Suprapubic skin (tissue), 3 donors: ENCODE measurements around the gene YBEY.

Source experiments
- EP300 ChIP-seq: sonication (generic); formaldehyde crosslinking; IDR thresholded peaks from one replicate; pipeline ENCODE4 v1.6.1; 2017; ENCODE audit warnings: antibody characterized with exemption
- POLR2A ChIP-seq, 2 donors: fragments of 450-650 bp; IDR thresholded peaks; one replicate each; pipeline ENCODE4 v1.6.1; 2017; ENCODE audit warnings: antibody characterized with exemption in 2 of 2, mild to moderate bottlenecking in 2 of 2, moderate library complexity in 2 of 2
- TF ChIP-seq, protein P1 (sequence below), 2 donors: fragments of 200-600 bp in 1 of 2; fragments of 450-650 bp in 1 of 2; sonication (generic) in 1 of 2; IDR thresholded peaks; one replicate each; pipeline ENCODE4 v1.5.1; 2016 to 2019; ENCODE audit warnings: antibody characterized with exemption in 2 of 2, mild to moderate bottlenecking in 1 of 2, moderate library complexity in 1 of 2

DNA sequence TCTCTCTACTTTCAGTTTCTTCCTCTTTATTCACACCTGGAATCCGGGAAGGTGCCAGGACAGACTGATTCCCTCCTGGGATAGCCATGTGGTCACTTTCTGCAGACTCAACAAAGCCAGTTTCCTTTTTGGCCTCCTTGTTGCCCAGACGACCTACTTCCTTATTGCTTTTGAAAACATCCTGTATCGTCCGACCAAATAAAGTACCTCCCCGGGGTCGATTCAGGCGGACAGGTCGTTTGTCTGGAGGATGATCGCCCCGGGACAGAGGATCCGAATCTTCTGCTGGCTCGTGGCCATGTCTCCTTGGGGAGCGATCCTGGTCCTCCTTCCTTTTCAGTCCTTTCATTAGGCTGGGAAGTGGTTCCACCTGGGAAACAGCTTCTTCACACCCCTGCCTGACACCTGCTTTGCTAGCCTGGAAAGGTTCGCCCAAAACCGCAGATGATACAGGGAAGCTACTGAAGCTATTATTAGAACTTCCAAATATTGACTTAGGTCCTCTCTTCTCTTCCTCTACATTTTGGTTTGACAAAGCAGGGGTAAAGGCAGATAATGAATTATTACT, 2.0 kb upstream of the YBEY start:
- TF ChIP-seq, protein P1, sequence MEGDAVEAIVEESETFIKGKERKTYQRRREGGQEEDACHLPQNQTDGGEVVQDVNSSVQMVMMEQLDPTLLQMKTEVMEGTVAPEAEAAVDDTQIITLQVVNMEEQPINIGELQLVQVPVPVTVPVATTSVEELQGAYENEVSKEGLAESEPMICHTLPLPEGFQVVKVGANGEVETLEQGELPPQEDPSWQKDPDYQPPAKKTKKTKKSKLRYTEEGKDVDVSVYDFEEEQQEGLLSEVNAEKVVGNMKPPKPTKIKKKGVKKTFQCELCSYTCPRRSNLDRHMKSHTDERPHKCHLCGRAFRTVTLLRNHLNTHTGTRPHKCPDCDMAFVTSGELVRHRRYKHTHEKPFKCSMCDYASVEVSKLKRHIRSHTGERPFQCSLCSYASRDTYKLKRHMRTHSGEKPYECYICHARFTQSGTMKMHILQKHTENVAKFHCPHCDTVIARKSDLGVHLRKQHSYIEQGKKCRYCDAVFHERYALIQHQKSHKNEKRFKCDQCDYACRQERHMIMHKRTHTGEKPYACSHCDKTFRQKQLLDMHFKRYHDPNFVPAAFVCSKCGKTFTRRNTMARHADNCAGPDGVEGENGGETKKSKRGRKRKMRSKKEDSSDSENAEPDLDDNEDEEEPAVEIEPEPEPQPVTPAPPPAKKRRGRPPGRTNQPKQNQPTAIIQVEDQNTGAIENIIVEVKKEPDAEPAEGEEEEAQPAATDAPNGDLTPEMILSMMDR (IDR thresholded peaks at IDR 0.05): no peak
- TF ChIP-seq EP300 (no peak), POLR2A (IDR thresholded peaks at IDR 0.05) (no peak)
